ENCODE results near the gene EBF3. TPM values are rescaled to one million over a fixed set of nuclear protein-coding genes. Genes with fewer than 3 reads are reported as not detected.

EBF3 gene
- total and polyA plus RNA-seq, 4 donors = 14.3 to 166 (median 116) TPM

DNA sequence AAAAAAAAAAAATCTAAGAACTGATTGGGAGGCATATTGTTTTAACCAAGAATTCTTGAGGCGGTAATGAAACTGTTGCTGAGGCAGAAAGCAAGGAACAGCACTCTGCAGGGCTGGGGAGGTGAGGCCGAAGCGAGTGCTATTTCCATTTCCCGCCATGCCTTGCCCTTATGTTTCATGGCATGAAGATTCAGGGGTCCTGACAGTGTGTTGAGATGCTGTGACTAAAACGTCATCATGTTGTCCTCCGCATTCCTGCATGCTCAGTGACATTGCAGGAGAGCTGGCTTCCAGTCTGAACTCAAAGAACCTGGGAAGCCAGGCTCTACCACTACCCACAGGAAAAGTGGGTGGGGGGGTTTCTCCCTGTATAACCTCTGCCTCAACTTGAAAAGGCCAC, 85.2 kb downstream of the EBF3 start:
- Histone ChIP-seq H3K27ac (ENCODE audit: low read depth, low read length) (no peak overlapping the region), H3K36me3 (ENCODE audit: control insufficient read depth, insufficient read depth, low read length) (peaks cover 9% of the 10 kb centered on the region), H3K9me3 (ENCODE audit: control insufficient read depth, insufficient read depth, low read length) (no peaks in the 10 kb centered on the region), H3K4me1 (ENCODE audit: control insufficient read depth, insufficient read depth, low read length) (peaks cover 27% of the 10 kb centered on the region), H3K4me3 (ENCODE audit: low read depth, low read length) (no peak overlapping the region), H3K27me3 (ENCODE audit: control insufficient read depth, insufficient read depth, low read length) (peaks cover 4% of the 10 kb centered on the region)
- DNase-seq (ENCODE audit: low read depth in 4 of 6, low spot score in 6 of 6) = peak in 1 of 6 donors; percentile 52
- WGBS (ENCODE audit: insufficient coverage) = 64% methylated on average over 4 of the region's 6 CpGs

DNA sequence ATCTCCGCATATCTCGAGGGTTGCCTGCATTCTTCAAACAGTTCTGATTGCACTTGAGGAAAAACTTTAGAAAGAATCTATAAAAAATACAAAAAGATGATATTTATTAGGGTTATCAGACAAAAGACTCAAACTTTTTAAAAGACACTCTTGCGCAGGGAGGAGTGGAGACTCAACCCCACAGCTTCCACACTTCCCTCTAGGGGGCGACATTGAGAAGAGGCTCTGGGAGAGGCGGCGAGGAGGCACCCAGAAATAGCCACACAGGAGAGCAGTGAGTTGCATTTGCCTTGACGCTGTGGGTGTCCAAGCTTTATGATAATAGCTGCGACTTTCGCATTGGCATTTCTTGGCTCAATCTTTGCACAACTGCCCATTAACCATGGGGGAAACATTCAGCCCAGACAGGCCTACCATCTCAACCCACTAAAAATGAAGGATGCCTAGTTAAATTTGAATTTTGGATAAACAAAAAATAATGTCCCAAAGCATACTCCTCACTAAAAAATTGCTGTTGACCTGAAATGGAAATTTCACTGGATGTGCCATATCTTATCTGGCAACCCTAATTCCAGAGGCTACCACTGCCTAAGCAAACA, 86.2 kb downstream of the EBF3 start:
- no peak overlapping the region for H3K4me3 ChIP-seq (ENCODE audit: low read depth, low read length)
- peaks cover 23% of the 10 kb centered on the region for H3K4me1 ChIP-seq (ENCODE audit: control insufficient read depth, insufficient read depth, low read length)
- H3K27ac ChIP-seq (ENCODE audit: low read depth, low read length) = no peak overlapping the region
- DNase-seq (ENCODE audit: low read depth in 4 of 6, low spot score in 6 of 6) = peak in 1 of 6 donors; percentile 53
- H3K9me3 ChIP-seq (ENCODE audit: control insufficient read depth, insufficient read depth, low read length) = no peaks in the 10 kb centered on the region
- 69% methylated on average over 4 of the region's 9 CpGs for WGBS (ENCODE audit: insufficient coverage)
- H3K27me3 ChIP-seq (ENCODE audit: control insufficient read depth, insufficient read depth, low read length) = peaks cover 4% of the 10 kb centered on the region
- H3K36me3 ChIP-seq (ENCODE audit: control insufficient read depth, insufficient read depth, low read length) = peaks cover 9% of the 10 kb centered on the region

DNA sequence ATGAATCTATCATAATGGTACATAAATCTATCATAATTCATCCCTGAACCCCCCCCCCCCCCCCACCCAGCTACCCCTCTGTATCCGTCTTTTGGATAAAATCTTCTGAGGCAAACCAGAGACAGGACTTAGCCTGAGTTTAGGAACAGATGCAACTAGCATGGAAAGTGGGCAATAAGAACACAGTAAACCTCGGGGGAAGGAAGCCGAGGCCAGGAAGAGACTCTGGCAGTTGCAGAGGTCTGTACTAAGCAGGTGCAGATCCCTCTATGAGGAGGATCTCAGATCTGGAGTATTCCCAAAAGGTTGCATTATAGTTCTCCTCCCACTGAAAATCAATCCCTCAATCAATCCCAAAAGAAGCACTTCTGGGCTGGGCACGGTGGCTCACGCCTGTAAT, 87.2 kb downstream of the EBF3 start:
- H3K4me3 ChIP-seq (ENCODE audit: low read depth, low read length) = no peak overlapping the region
- H3K36me3 ChIP-seq (ENCODE audit: control insufficient read depth, insufficient read depth, low read length) = peaks cover 9% of the 10 kb centered on the region
- no peak overlapping the region for H3K27ac ChIP-seq (ENCODE audit: low read depth, low read length)
- WGBS (ENCODE audit: insufficient coverage) = 96% methylated on average over 3 of the region's 5 CpGs
- peaks cover 23% of the 10 kb centered on the region for H3K4me1 ChIP-seq (ENCODE audit: control insufficient read depth, insufficient read depth, low read length)
- DNase-seq (ENCODE audit: low read depth in 4 of 6, low spot score in 6 of 6) = no peak
- H3K9me3 ChIP-seq (ENCODE audit: control insufficient read depth, insufficient read depth, low read length) = no peaks in the 10 kb centered on the region
- peaks cover 2% of the 10 kb centered on the region for H3K27me3 ChIP-seq (ENCODE audit: control insufficient read depth, insufficient read depth, low read length)

DNA sequence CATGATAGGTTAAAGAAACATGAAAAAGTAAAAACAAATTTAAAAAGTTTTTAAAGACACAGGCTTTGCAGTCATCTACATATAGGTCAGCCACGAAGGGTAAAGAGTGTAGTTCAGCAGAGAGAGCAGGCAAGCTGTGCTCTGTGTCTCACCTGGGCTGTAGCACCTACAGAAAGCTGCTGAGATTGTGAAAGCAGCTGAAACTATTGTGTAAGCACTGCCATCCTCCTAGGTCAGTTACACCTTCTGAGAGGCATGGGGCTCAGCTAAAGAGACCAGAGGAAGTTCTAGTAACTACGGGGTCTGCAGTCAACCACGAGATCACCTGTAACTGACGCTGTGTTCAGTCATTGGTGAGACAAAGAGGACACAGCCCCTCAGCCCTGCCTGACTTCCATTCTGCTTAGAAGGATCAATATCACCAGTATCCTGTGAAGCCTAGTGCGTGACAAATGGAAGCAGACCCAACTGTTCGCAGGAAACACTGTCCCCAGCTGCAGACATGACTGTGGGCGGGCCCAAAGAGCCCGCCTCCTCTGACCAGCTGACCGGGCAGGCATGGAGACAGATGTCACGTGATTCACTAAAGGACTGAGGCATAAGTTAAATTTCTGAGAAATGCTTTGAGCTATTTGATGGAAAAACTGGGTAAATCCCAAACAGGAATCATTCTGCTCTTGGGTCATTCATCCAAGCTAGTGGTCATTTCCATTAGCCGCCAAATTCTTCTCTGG, 87.9 kb downstream of the EBF3 start:
- H3K27ac ChIP-seq (ENCODE audit: low read depth, low read length) = no peak overlapping the region
- WGBS (ENCODE audit: insufficient coverage) = 55% methylated on average over 10 of the region's 11 CpGs
- H3K4me1 ChIP-seq (ENCODE audit: control insufficient read depth, insufficient read depth, low read length) = peaks cover 22% of the 10 kb centered on the region
- no peak overlapping the region for H3K4me3 ChIP-seq (ENCODE audit: low read depth, low read length)
- peaks cover 9% of the 10 kb centered on the region for H3K36me3 ChIP-seq (ENCODE audit: control insufficient read depth, insufficient read depth, low read length)
- H3K27me3 ChIP-seq (ENCODE audit: control insufficient read depth, insufficient read depth, low read length) = no peaks in the 10 kb centered on the region
- H3K9me3 ChIP-seq (ENCODE audit: control insufficient read depth, insufficient read depth, low read length) = no peaks in the 10 kb centered on the region
- DNase-seq (ENCODE audit: low read depth in 4 of 6, low spot score in 6 of 6) = peak in 1 of 6 donors; percentile 48

DNA sequence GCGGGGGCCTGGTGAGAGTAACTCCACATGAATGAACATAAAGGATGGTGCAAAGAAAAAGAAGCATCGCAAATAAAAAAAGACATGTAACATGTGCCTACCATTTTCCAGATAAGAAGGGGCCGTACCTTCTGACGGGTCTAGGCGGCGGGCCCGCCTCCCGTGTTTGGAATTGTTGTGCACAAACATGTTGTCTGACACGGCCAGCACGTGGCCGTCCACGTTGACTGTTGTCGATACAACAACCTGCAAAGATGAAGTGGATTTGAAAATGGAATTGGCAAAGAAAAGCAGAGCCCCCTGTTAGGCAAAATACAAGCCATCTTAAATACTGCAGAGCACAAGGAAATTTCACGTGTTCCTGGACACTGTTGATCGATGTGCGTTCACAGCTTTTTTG, 90.7 kb downstream of the EBF3 start:
- no peak for DNase-seq (ENCODE audit: low read depth in 4 of 6, low spot score in 6 of 6)
- Histone ChIP-seq H3K4me3 (ENCODE audit: low read depth, low read length) (no peak overlapping the region), H3K27ac (ENCODE audit: low read depth, low read length) (no peak overlapping the region), H3K27me3 (ENCODE audit: control insufficient read depth, insufficient read depth, low read length) (no peaks in the 10 kb centered on the region), H3K9me3 (ENCODE audit: control insufficient read depth, insufficient read depth, low read length) (no peaks in the 10 kb centered on the region), H3K4me1 (ENCODE audit: control insufficient read depth, insufficient read depth, low read length) (peaks cover 42% of the 10 kb centered on the region), H3K36me3 (ENCODE audit: control insufficient read depth, insufficient read depth, low read length) (peaks cover 18% of the 10 kb centered on the region)
- WGBS (ENCODE audit: insufficient coverage) = 68% methylated on average over 4 of the region's 16 CpGs

DNA sequence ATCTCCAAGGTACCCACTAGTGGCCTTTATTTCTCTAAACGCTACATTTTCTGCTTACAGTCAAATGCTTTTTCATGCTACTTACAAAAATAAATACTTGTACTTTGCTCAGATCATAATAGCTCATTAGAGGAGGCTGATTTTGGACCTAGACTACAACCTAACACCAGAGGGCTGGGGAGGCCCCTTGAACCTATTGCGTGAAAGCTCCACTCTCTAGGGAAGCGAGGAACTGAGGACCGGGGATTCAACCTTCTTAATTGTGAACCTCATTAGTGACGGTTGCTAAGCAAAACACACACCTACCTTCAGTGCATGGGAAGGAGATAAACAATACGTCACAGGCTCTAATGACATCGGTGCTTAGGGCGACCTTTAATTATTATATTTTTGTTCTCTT, 92.1 kb downstream of the EBF3 start:
- Histone ChIP-seq H3K9me3 (ENCODE audit: control insufficient read depth, insufficient read depth, low read length) (no peaks in the 10 kb centered on the region), H3K36me3 (ENCODE audit: control insufficient read depth, insufficient read depth, low read length) (peaks cover 25% of the 10 kb centered on the region), H3K4me3 (ENCODE audit: low read depth, low read length) (no peak overlapping the region), H3K27me3 (ENCODE audit: control insufficient read depth, insufficient read depth, low read length) (no peaks in the 10 kb centered on the region), H3K4me1 (ENCODE audit: control insufficient read depth, insufficient read depth, low read length) (peaks cover 51% of the 10 kb centered on the region), H3K27ac (ENCODE audit: low read depth, low read length) (no peak overlapping the region)
- peak in 1 of 6 donors; percentile 71 for DNase-seq (ENCODE audit: low read depth in 4 of 6, low spot score in 6 of 6)
- WGBS (ENCODE audit: insufficient coverage) = 60% methylated on average over 3 of the region's 8 CpGs

DNA sequence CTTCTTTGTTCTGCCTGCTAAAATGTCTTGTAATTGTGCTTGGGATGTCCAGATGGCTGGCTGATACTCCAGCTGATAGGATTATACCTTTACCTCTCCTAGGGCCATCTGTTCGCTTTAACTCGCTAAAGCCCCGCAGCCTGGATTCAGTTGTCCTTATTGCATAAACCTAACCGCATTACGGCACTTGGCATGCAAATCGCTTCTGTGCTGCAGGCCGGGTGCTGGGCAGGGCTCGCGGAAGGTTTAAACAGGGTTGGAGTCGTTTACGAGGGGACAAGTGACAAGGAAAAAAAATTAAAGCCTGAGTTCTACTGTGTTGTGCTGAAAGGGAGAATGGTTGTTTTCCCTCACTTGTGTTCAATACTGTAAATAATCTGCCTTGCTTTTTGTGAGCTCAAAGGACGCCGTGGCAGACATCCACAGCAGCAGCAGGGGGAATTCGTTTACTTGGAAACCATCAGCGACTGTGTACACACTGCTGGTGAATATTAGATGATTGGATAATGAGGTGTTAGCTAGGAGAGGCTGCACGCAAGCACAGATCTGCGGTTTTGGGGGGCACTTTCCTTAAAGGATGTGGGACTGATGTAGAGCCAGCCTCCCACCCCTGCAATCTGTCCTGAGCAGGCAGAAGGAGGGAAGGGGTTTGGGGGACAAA, 93.0 kb downstream of the EBF3 start:
- 5% methylated on average over 17 of the region's 17 CpGs for WGBS (ENCODE audit: insufficient coverage)
- H3K4me3 ChIP-seq (ENCODE audit: low read depth, low read length) = no peak overlapping the region
- H3K9me3 ChIP-seq (ENCODE audit: control insufficient read depth, insufficient read depth, low read length) = no peaks in the 10 kb centered on the region
- H3K4me1 ChIP-seq (ENCODE audit: control insufficient read depth, insufficient read depth, low read length) = peaks cover 53% of the 10 kb centered on the region
- DNase-seq (ENCODE audit: low read depth in 4 of 6, low spot score in 6 of 6) = peak in 3 of 6 donors; percentile 41 to 93 (median 91)
- H3K27me3 ChIP-seq (ENCODE audit: control insufficient read depth, insufficient read depth, low read length) = no peaks in the 10 kb centered on the region
- peaks cover 30% of the 10 kb centered on the region for H3K36me3 ChIP-seq (ENCODE audit: control insufficient read depth, insufficient read depth, low read length)
- H3K27ac ChIP-seq (ENCODE audit: low read depth, low read length) = peak overlapping the region; percentile 52

DNA sequence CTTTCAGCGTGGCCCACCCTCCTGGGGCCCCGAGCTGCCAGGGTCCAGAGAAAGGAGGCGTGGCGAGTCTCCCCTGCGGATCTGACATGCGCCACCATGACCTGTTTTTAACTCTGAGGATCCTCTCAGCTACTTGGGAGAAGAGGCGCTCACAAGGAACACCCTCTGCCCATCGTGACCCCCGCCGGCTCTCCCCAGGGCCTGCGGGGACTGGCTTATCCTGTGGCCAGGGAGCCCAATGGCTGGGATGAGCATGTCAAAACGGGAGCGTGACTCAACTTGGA, 93.7 kb downstream of the EBF3 start:
- 61% methylated on average over 13 of the region's 13 CpGs for WGBS (ENCODE audit: insufficient coverage)
- no peaks in the 10 kb centered on the region for H3K9me3 ChIP-seq (ENCODE audit: control insufficient read depth, insufficient read depth, low read length)
- no peak overlapping the region for H3K27ac ChIP-seq (ENCODE audit: low read depth, low read length)
- peaks cover 33% of the 10 kb centered on the region for H3K36me3 ChIP-seq (ENCODE audit: control insufficient read depth, insufficient read depth, low read length)
- no peak overlapping the region for H3K4me3 ChIP-seq (ENCODE audit: low read depth, low read length)
- no peaks in the 10 kb centered on the region for H3K27me3 ChIP-seq (ENCODE audit: control insufficient read depth, insufficient read depth, low read length)
- H3K4me1 ChIP-seq (ENCODE audit: control insufficient read depth, insufficient read depth, low read length) = peaks cover 56% of the 10 kb centered on the region
- no peak for DNase-seq (ENCODE audit: low read depth in 4 of 6, low spot score in 6 of 6)

DNA sequence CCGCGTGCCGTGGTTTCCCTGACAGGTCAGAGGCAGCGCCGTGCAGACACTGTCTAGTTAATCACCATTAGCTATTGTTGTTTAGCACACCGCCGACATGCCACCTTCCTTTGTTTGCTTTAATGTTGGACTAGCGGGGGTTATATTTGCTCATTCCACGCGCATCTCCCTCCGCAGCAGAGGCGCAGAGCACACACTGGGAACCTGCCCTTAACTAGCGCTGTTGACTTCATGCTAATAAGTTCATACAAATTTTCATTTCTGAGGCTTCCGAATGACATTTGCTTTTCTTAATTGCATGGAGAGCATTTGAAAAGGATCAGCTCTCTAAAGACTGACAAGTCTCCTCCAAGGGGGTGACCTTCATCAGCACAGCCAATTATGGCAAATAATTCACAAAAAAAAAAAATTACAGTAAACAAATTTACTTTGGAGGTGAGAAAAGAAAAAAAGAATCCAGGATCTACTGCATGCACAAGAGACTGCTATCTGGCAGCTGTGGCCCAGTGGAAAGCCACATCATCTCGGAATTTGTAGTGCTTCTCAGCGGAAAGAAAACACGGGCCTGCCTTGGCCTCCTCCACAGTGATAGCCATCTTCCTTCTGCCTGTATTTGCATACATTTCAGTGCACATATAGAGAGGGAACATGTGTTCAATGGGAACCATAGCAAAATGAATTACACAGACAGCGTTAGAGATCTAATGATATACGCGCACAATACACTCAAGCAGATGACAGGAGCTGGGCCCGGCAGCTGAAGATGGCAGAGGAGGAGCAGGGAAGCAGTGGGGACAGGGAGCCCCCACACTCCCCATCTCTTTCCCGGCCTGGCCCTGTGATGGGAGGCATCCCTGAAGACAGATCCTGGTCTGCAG, 94.2 kb downstream of the EBF3 start:
- Histone ChIP-seq H3K9me3 (ENCODE audit: control insufficient read depth, insufficient read depth, low read length) (no peaks in the 10 kb centered on the region), H3K4me1 (ENCODE audit: control insufficient read depth, insufficient read depth, low read length) (peaks cover 56% of the 10 kb centered on the region), H3K4me3 (ENCODE audit: low read depth, low read length) (no peak overlapping the region), H3K27me3 (ENCODE audit: control insufficient read depth, insufficient read depth, low read length) (no peaks in the 10 kb centered on the region), H3K36me3 (ENCODE audit: control insufficient read depth, insufficient read depth, low read length) (peaks cover 33% of the 10 kb centered on the region), H3K27ac (ENCODE audit: low read depth, low read length) (peak overlapping the region; percentile 16)
- WGBS (ENCODE audit: insufficient coverage) = 70% methylated on average over 18 of the region's 22 CpGs
- DNase-seq (ENCODE audit: low read depth in 4 of 6, low spot score in 6 of 6) = peak in 1 of 6 donors; percentile 78
